HK-2 (cell line): ENCODE data around the gene NEMP1.

Source experiments
- DNase-seq: peaks from one replicate; pipeline ENCODE4 v3.0.0-alpha.2; 2018; ENCODE audit not compliant: unreplicated experiment

NEMP1 gene

GRCh38 chr12:57107456-57108155 lies 29.0 kb upstream of the NEMP1 start:
- no peak for DNase-seq

- DNase-seq, result no peak
Observed at GRCh38 chr12:57106021-57106708, 27.6 kb upstream of the NEMP1 start.

- no peak for DNase-seq
Observed at GRCh38 chr12:57105011-57105753, 26.6 kb upstream of the NEMP1 start.

GRCh38 chr12:57104292-57104910 lies 25.8 kb upstream of the NEMP1 start:
- DNase-seq, result no peak

GRCh38 chr12:57103856-57104255 lies 25.3 kb upstream of the NEMP1 start:
- no peak for DNase-seq

- no peak for DNase-seq
Observed at GRCh38 chr12:57101892-57102695, 23.5 kb upstream of the NEMP1 start.

GRCh38 chr12:57099766-57100165 lies 21.2 kb upstream of the NEMP1 start:
- DNase-seq, result no peak

- no peak for DNase-seq
Observed at GRCh38 chr12:57099047-57099714, 20.6 kb upstream of the NEMP1 start.

- no peak for DNase-seq
Observed at GRCh38 chr12:57098546-57098945, 20.0 kb upstream of the NEMP1 start.

GRCh38 chr12:57097554-57097835 lies 18.9 kb upstream of the NEMP1 start:
- no peak for DNase-seq

- DNase-seq, result no peak
Observed at GRCh38 chr12:57096748-57097553, 18.4 kb upstream of the NEMP1 start.

GRCh38 chr12:57096099-57096572 lies 17.5 kb upstream of the NEMP1 start:
- no peak for DNase-seq

GRCh38 chr12:57095440-57095839 lies 16.8 kb upstream of the NEMP1 start:
- DNase-seq, result no peak

GRCh38 chr12:57094208-57095160 lies 15.9 kb upstream of the NEMP1 start:
- DNase-seq, result no peak

GRCh38 chr12:57093415-57094207 lies 15.0 kb upstream of the NEMP1 start:
- DNase-seq, result peak; percentile 56

GRCh38 chr12:57092876-57093414 lies 14.4 kb upstream of the NEMP1 start:
- DNase-seq, result no peak

- no peak for DNase-seq
Observed at GRCh38 chr12:57092529-57092862, 13.9 kb upstream of the NEMP1 start.
